ENCODE results near the gene PARD6G.

PARD6G gene

GRCh38 chr18:80159713-80160636, 87.3 kb downstream of the PARD6G start:
- H3K36me3 ChIP-seq (ENCODE audit: control insufficient read depth, insufficient read depth, low read length), result no peaks in the 10 kb centered on the region
- H3K9ac ChIP-seq (ENCODE audit: low read depth, low read length), result no peak overlapping the region
- no peak overlapping the region for H3K4me3 ChIP-seq (ENCODE audit: low read depth, low read length)
- peaks cover 3% of the 10 kb centered on the region for H3K9me3 ChIP-seq (ENCODE audit: control insufficient read depth, insufficient read depth, low read length)
- no peaks in the 10 kb centered on the region for H3K4me1 ChIP-seq (ENCODE audit: control insufficient read depth, insufficient read depth, low read length)
- no peaks in the 10 kb centered on the region for H3K27me3 ChIP-seq (ENCODE audit: control insufficient read depth, insufficient read depth, low read length)

- no peak overlapping the region for H3K9ac ChIP-seq (ENCODE audit: low read depth, low read length)
- H3K27me3 ChIP-seq (ENCODE audit: control insufficient read depth, insufficient read depth, low read length), result no peaks in the 10 kb centered on the region
- H3K4me3 ChIP-seq (ENCODE audit: low read depth, low read length), result no peak overlapping the region
- H3K9me3 ChIP-seq (ENCODE audit: control insufficient read depth, insufficient read depth, low read length), result no peaks in the 10 kb centered on the region
- no peaks in the 10 kb centered on the region for H3K36me3 ChIP-seq (ENCODE audit: control insufficient read depth, insufficient read depth, low read length)
- H3K4me1 ChIP-seq (ENCODE audit: control insufficient read depth, insufficient read depth, low read length), result no peaks in the 10 kb centered on the region
Observed at GRCh38 chr18:80158365-80158764, 88.9 kb downstream of the PARD6G start.

- Histone ChIP-seq H3K27me3 (ENCODE audit: control insufficient read depth, insufficient read depth, low read length) (no peaks in the 10 kb centered on the region), H3K36me3 (ENCODE audit: control insufficient read depth, insufficient read depth, low read length) (no peaks in the 10 kb centered on the region), H3K9ac (ENCODE audit: low read depth, low read length) (no peak overlapping the region), H3K4me3 (ENCODE audit: low read depth, low read length) (no peak overlapping the region), H3K4me1 (ENCODE audit: control insufficient read depth, insufficient read depth, low read length) (no peaks in the 10 kb centered on the region), H3K9me3 (ENCODE audit: control insufficient read depth, insufficient read depth, low read length) (no peaks in the 10 kb centered on the region)
Observed at GRCh38 chr18:80157708-80158343, 89.5 kb downstream of the PARD6G start.

GRCh38 chr18:80154293-80154692, 93.0 kb downstream of the PARD6G start:
- Histone ChIP-seq H3K9me3 (ENCODE audit: control insufficient read depth, insufficient read depth, low read length) (no peaks in the 10 kb centered on the region), H3K4me3 (ENCODE audit: low read depth, low read length) (no peak overlapping the region), H3K9ac (ENCODE audit: low read depth, low read length) (no peak overlapping the region), H3K27me3 (ENCODE audit: control insufficient read depth, insufficient read depth, low read length) (no peaks in the 10 kb centered on the region), H3K4me1 (ENCODE audit: control insufficient read depth, insufficient read depth, low read length) (no peaks in the 10 kb centered on the region), H3K36me3 (ENCODE audit: control insufficient read depth, insufficient read depth, low read length) (peaks cover 7% of the 10 kb centered on the region)

GRCh38 chr18:80149667-80150066, 97.6 kb downstream of the PARD6G start:
- no peak overlapping the region for H3K4me3 ChIP-seq (ENCODE audit: low read depth, low read length)
- H3K9ac ChIP-seq (ENCODE audit: low read depth, low read length), result no peak overlapping the region
- no peaks in the 10 kb centered on the region for H3K9me3 ChIP-seq (ENCODE audit: control insufficient read depth, insufficient read depth, low read length)
- peaks cover 20% of the 10 kb centered on the region for H3K36me3 ChIP-seq (ENCODE audit: control insufficient read depth, insufficient read depth, low read length)
- H3K27me3 ChIP-seq (ENCODE audit: control insufficient read depth, insufficient read depth, low read length), result no peaks in the 10 kb centered on the region
- H3K4me1 ChIP-seq (ENCODE audit: control insufficient read depth, insufficient read depth, low read length), result no peaks in the 10 kb centered on the region

- no peak overlapping the region for H3K9ac ChIP-seq (ENCODE audit: low read depth, low read length)
- peaks cover 20% of the 10 kb centered on the region for H3K36me3 ChIP-seq (ENCODE audit: control insufficient read depth, insufficient read depth, low read length)
- H3K4me1 ChIP-seq (ENCODE audit: control insufficient read depth, insufficient read depth, low read length), result no peaks in the 10 kb centered on the region
- no peaks in the 10 kb centered on the region for H3K27me3 ChIP-seq (ENCODE audit: control insufficient read depth, insufficient read depth, low read length)
- H3K9me3 ChIP-seq (ENCODE audit: control insufficient read depth, insufficient read depth, low read length), result no peaks in the 10 kb centered on the region
- H3K4me3 ChIP-seq (ENCODE audit: low read depth, low read length), result no peak overlapping the region
Observed at GRCh38 chr18:80148326-80149199, 98.8 kb downstream of the PARD6G start.

- no peaks in the 10 kb centered on the region for H3K4me1 ChIP-seq (ENCODE audit: control insufficient read depth, insufficient read depth, low read length)
- H3K36me3 ChIP-seq (ENCODE audit: control insufficient read depth, insufficient read depth, low read length), result peaks cover 20% of the 10 kb centered on the region
- no peaks in the 10 kb centered on the region for H3K9me3 ChIP-seq (ENCODE audit: control insufficient read depth, insufficient read depth, low read length)
- no peak overlapping the region for H3K9ac ChIP-seq (ENCODE audit: low read depth, low read length)
- H3K4me3 ChIP-seq (ENCODE audit: low read depth, low read length), result peak overlapping the region; percentile 31
- H3K27me3 ChIP-seq (ENCODE audit: control insufficient read depth, insufficient read depth, low read length), result no peaks in the 10 kb centered on the region
Observed at GRCh38 chr18:80147418-80148325, 99.6 kb downstream of the PARD6G start.

- no peaks in the 10 kb centered on the region for H3K9me3 ChIP-seq (ENCODE audit: control insufficient read depth, insufficient read depth, low read length)
- H3K9ac ChIP-seq (ENCODE audit: low read depth, low read length), result no peak overlapping the region
- no peaks in the 10 kb centered on the region for H3K4me1 ChIP-seq (ENCODE audit: control insufficient read depth, insufficient read depth, low read length)
- H3K36me3 ChIP-seq (ENCODE audit: control insufficient read depth, insufficient read depth, low read length), result peaks cover 20% of the 10 kb centered on the region
- H3K4me3 ChIP-seq (ENCODE audit: low read depth, low read length), result no peak overlapping the region
- H3K27me3 ChIP-seq (ENCODE audit: control insufficient read depth, insufficient read depth, low read length), result no peaks in the 10 kb centered on the region
Observed at GRCh38 chr18:80147037-80147417, 100.3 kb downstream of the PARD6G start.

- no peaks in the 10 kb centered on the region for H3K9me3 ChIP-seq (ENCODE audit: control insufficient read depth, insufficient read depth, low read length)
- peaks cover 13% of the 10 kb centered on the region for H3K36me3 ChIP-seq (ENCODE audit: control insufficient read depth, insufficient read depth, low read length)
- H3K27me3 ChIP-seq (ENCODE audit: control insufficient read depth, insufficient read depth, low read length), result no peaks in the 10 kb centered on the region
- H3K4me1 ChIP-seq (ENCODE audit: control insufficient read depth, insufficient read depth, low read length), result no peaks in the 10 kb centered on the region
- H3K9ac ChIP-seq (ENCODE audit: low read depth, low read length), result no peak overlapping the region
- no peak overlapping the region for H3K4me3 ChIP-seq (ENCODE audit: low read depth, low read length)
Observed at GRCh38 chr18:80145196-80145804, 102.0 kb downstream of the PARD6G start.

GRCh38 chr18:80143881-80144280, 103.4 kb downstream of the PARD6G start:
- H3K4me1 ChIP-seq (ENCODE audit: control insufficient read depth, insufficient read depth, low read length), result no peaks in the 10 kb centered on the region
- no peaks in the 10 kb centered on the region for H3K27me3 ChIP-seq (ENCODE audit: control insufficient read depth, insufficient read depth, low read length)
- H3K9me3 ChIP-seq (ENCODE audit: control insufficient read depth, insufficient read depth, low read length), result no peaks in the 10 kb centered on the region
- no peak overlapping the region for H3K4me3 ChIP-seq (ENCODE audit: low read depth, low read length)
- no peak overlapping the region for H3K9ac ChIP-seq (ENCODE audit: low read depth, low read length)
- H3K36me3 ChIP-seq (ENCODE audit: control insufficient read depth, insufficient read depth, low read length), result peaks cover 10% of the 10 kb centered on the region
